ENCODE measurements around the gene ISCA2.
"Not testable (repeated sequence)": the region's sequence is repeated elsewhere in the genome, so short reads cannot be mapped to it uniquely, and the experiment has no call there.

ISCA2 gene

GRCh38 chr14:74528886-74529285 lies 35.3 kb downstream of the ISCA2 start:
- no peak for DNase-seq (ENCODE audit: low read depth)

- no peak for DNase-seq (ENCODE audit: low read depth)
These were observed 37.4 kb downstream of the ISCA2 start for GRCh38 chr14:74531006-74531405.

- no peak for DNase-seq (ENCODE audit: low read depth)
These were observed 37.9 kb downstream of the ISCA2 start for GRCh38 chr14:74531467-74531866.

GRCh38 chr14:74532246-74532645 lies 38.7 kb downstream of the ISCA2 start:
- DNase-seq (ENCODE audit: low read depth): no peak

GRCh38 chr14:74533576-74533975 lies 40.0 kb downstream of the ISCA2 start:
- DNase-seq (ENCODE audit: low read depth): no peak

GRCh38 chr14:74535756-74536325 lies 42.3 kb downstream of the ISCA2 start:
- no peak for DNase-seq (ENCODE audit: low read depth)

- DNase-seq (ENCODE audit: low read depth): not testable (repeated sequence)
These were observed 42.8 kb downstream of the ISCA2 start for GRCh38 chr14:74536336-74536735.

GRCh38 chr14:74538411-74539391 lies 45.1 kb downstream of the ISCA2 start:
- no peak for DNase-seq (ENCODE audit: low read depth)

GRCh38 chr14:74539503-74539902 lies 45.9 kb downstream of the ISCA2 start:
- no peak for DNase-seq (ENCODE audit: low read depth)

GRCh38 chr14:74541225-74541624 lies 47.7 kb downstream of the ISCA2 start:
- DNase-seq (ENCODE audit: low read depth): no peak

- DNase-seq (ENCODE audit: low read depth): no peak
These were observed 48.6 kb downstream of the ISCA2 start for GRCh38 chr14:74542056-74542685.

GRCh38 chr14:74543771-74544438 lies 50.3 kb downstream of the ISCA2 start:
- DNase-seq (ENCODE audit: low read depth): no peak

- no peak for DNase-seq (ENCODE audit: low read depth)
These were observed 51.8 kb downstream of the ISCA2 start for GRCh38 chr14:74545386-74545785.

- DNase-seq (ENCODE audit: low read depth): no peak
These were observed 52.9 kb downstream of the ISCA2 start for GRCh38 chr14:74546416-74546815.

All from GM04504 (cell line).